Measurements from ENCODE around the gene GRPEL2.

DNA sequence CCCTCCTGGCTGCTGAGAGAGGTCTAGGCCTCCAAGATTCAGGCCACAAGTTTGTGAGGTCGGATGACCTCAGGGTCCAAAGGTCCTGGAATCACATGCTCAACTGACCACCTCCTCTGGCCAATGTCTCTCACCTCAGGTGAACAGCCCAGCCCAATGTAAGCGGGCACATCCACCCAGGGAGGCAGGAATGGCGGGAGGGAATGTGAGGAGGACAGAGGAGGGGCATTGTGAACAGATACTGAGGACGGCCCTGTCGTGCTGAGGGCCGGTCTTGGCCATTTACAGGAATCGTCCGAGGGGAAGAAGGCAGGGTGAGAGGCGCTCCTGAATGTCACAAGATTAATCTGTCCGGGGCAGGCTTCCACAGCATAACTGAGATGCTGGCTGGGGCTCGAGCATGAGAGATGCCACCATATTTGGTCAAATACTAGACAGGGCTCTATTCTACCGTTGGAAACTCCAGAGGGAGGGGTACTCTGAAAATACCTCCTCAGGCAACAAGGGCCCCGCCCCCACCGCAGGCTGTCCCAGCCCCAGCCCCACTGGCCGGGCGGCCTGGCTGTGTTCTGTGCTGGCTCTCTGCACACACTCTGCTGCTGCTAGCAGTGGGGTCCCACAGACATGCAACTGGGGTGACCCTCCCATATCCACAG lies 35.3 kb downstream of the GRPEL2 start:
- TF ChIP-seq CTCF (IDR thresholded peaks at IDR 0.05; ENCODE audit: poor library complexity) (no peak), EZH2phosphoT487 (IDR thresholded peaks at IDR 0.05; ENCODE audit: low read depth, severe bottlenecking, unreplicated experiment) (no peak), EZH2 (IDR thresholded peaks at IDR 0.05; ENCODE audit: borderline replicate concordance) (no peak)

All from hepatocyte (in vitro differentiated cells).